HCT116 (cell line): ENCODE measurements around the gene RGMB. TPM values are rescaled to one million over a fixed set of nuclear protein-coding genes. Genes with fewer than 3 reads are reported as not detected.

Source experiments
- ATAC-seq: fragments of 200-7000 bp; cut with Tn5 transposase; 2 replicates; pipeline ENCODE4 v1.9.1; 2020; ENCODE audit warnings: mild to moderate bottlenecking, moderate library complexity
- BruUV-seq: library from RNA; stranded (reverse); fragments of 400-500 nt; replicated peaks from 2 replicates; lab custom pipeline; 2021; lab: Mats Ljungman, UMichigan
- CTCF ChIA-PET: fragments of 300-600 bp; sonication (Branson Sonifier 250); formaldehyde crosslinking; loops from one replicate; lab custom pipeline; 2021; ENCODE audit warnings: antibody characterized with exemption; lab: Charles Lee
- POLR2A ChIA-PET: fragments of 300-600, 350-600 bp; sonication (Branson Sonifier 250); formaldehyde crosslinking; loops from one replicate; lab custom pipeline; 2021; ENCODE audit warnings: antibody characterized with exemption; lab: Charles Lee
- RAD21 ChIA-PET, 2 experiments: fragments of 300-600 bp; sonication (Branson Sonifier 250); formaldehyde crosslinking; loops; one replicate each; lab custom pipeline; 2023; ENCODE audit warnings: low total read pairs in 2 of 2; ENCODE audit not compliant: uncharacterized antibody in 2 of 2, unreplicated experiment in 2 of 2, low non-redundant PET in 1 of 2; lab: Charles Lee
- DNase-seq: peaks from one replicate; pipeline ENCODE4 v3.0.0-alpha.2; 2010; ENCODE audit warnings: low read depth, low spot score
- H2AFZ ChIP-seq: fragments of 200-600 bp; shearing (Covaris generic), sonication (generic); 2 replicates; pipeline ENCODE4 v1.6.1; 2017; ENCODE audit warnings: low read depth, mixed run types, mixed read lengths, antibody characterized with exemption, low read length; ENCODE audit not compliant: poor library complexity, severe bottlenecking
- H3K27ac ChIP-seq: 2 replicates; pipeline ENCODE4 v1.5.1; 2012; ENCODE audit warnings: low read depth, low read length
- H3K27me3 ChIP-seq: fragments of 200-600 bp; sonication (generic); 2 replicates; pipeline ENCODE4 v1.6.1; 2016; ENCODE audit warnings: mixed run types, low read length, mixed read lengths; ENCODE audit not compliant: insufficient read depth
- H3K36me3 ChIP-seq, 2 experiments: fragments of 200-500 bp in 1 of 2; fragments of 200-600 bp in 1 of 2; sonication (Bioruptor generic) in 1 of 2; sonication (generic) in 1 of 2; 2 replicates each; pipeline versions ENCODE4 v1.5.1 to v1.6.1; 2014 to 2016; ENCODE audit warnings: low read length in 2 of 2, inconsistent platforms in 1 of 2, mixed read lengths in 1 of 2, mixed run types in 1 of 2; ENCODE audit not compliant: insufficient read depth in 2 of 2, control insufficient read depth in 1 of 2
- H3K4me1 ChIP-seq, 2 experiments: fragments of 200-600 bp in 1 of 2; sonication (generic) in 1 of 2; 2 replicates each; pipeline versions ENCODE4 v1.5.1 to v1.6.1; 2012 to 2017; ENCODE audit warnings: low read length in 2 of 2, inconsistent platforms in 1 of 2, mild to moderate bottlenecking in 1 of 2, mixed read lengths in 1 of 2, mixed run types in 1 of 2, moderate library complexity in 1 of 2; ENCODE audit not compliant: insufficient read depth in 2 of 2, control insufficient read depth in 1 of 2
- H3K4me2 ChIP-seq: fragments of 200-600 bp; sonication (generic); 2 replicates; pipeline ENCODE4 v1.6.1; 2017; ENCODE audit warnings: mixed run types, low read length, mixed read lengths
- H3K4me3 ChIP-seq, 2 experiments: fragments of 200-600 bp in 1 of 2; sonication (generic) in 1 of 2; replicated peaks in 1 of 2; 2 replicates each; pipeline ENCODE4 v1.5.1; 2011 to 2016; ENCODE audit warnings: low read length in 2 of 2, control low read depth in 1 of 2, low read depth in 1 of 2, mild to moderate bottlenecking in 1 of 2, mixed read lengths in 1 of 2, mixed run types in 1 of 2
- H3K79me2 ChIP-seq: fragments of 200-600 bp; sonication (generic); 2 replicates; pipeline ENCODE4 v1.6.1; 2017; ENCODE audit warnings: mild to moderate bottlenecking, mixed run types, low read length, moderate library complexity, mixed read lengths; ENCODE audit not compliant: insufficient read depth
- H3K9ac ChIP-seq: fragments of 200-600 bp; sonication (generic); 2 replicates; pipeline ENCODE4 v1.6.1; 2016; ENCODE audit warnings: low read length, mixed read lengths
- H3K9me2 ChIP-seq: fragments of 200-600 bp; sonication (generic), shearing (Covaris generic); 2 replicates; pipeline ENCODE4 v1.6.1; 2017; ENCODE audit warnings: mixed run types, mild to moderate bottlenecking, moderate library complexity; ENCODE audit not compliant: insufficient read depth
- H3K9me3 ChIP-seq, 2 experiments: fragments of 200-500 bp in 1 of 2; fragments of 200-600 bp in 1 of 2; sonication (Bioruptor generic) in 1 of 2; sonication (generic) in 1 of 2; 2 replicates each; pipeline ENCODE4 v1.6.1; 2014 to 2017; ENCODE audit warnings: low read length in 2 of 2, mixed read lengths in 2 of 2, inconsistent platforms in 1 of 2, low read depth in 1 of 2, mild to moderate bottlenecking in 1 of 2, mixed run types in 1 of 2, moderate library complexity in 1 of 2; ENCODE audit not compliant: control insufficient read depth in 1 of 2, insufficient read depth in 1 of 2
- H4K20me1 ChIP-seq: fragments of 200-600 bp; sonication (generic), shearing (Covaris generic); 2 replicates; pipeline ENCODE4 v1.6.1; 2017; ENCODE audit warnings: mixed run types, mild to moderate bottlenecking, moderate library complexity; ENCODE audit not compliant: insufficient read depth
- CEBPB ChIP-seq: IDR thresholded peaks from 2 replicates; pipeline ENCODE4 v1.6.1; 2012; ENCODE audit warnings: low read depth
- EGR1 ChIP-seq: IDR thresholded peaks from 2 replicates; pipeline ENCODE4 v1.6.1; 2012; ENCODE audit warnings: low read depth
- ELF1 ChIP-seq: IDR thresholded peaks from 2 replicates; pipeline ENCODE4 v1.6.1; 2012; ENCODE audit warnings: low read depth, borderline replicate concordance
- EZH2 ChIP-seq: fragments of 200-600 bp; sonication (generic); IDR thresholded peaks from 2 replicates; pipeline ENCODE4 v1.6.1; 2017; ENCODE audit warnings: antibody characterized with exemption, mixed run types
- EZH2phosphoT487 ChIP-seq: fragments of 200-600 bp; IDR thresholded peaks from 2 replicates; pipeline ENCODE4 v1.6.1; 2018; ENCODE audit warnings: antibody characterized with exemption, borderline replicate concordance
- FOSL1 ChIP-seq: IDR thresholded peaks from 2 replicates; pipeline ENCODE4 v1.6.1; 2012; ENCODE audit warnings: low read depth
- POLR2A ChIP-seq: IDR thresholded peaks from 2 replicates; pipeline ENCODE4 v1.7.0; 2011; ENCODE audit warnings: borderline replicate concordance; ENCODE audit not compliant: insufficient read depth, insufficient read length; ENCODE audit errors: extremely low read depth
- POLR2AphosphoS5 ChIP-seq: IDR thresholded peaks from 2 replicates; pipeline ENCODE4 v1.6.1; 2011; ENCODE audit warnings: mild to moderate bottlenecking, low read depth, low read length, moderate library complexity
- RAD21 ChIP-seq: IDR thresholded peaks from 2 replicates; pipeline ENCODE4 v1.6.1; 2012; ENCODE audit warnings: low read depth, mild to moderate bottlenecking
- SIN3A ChIP-seq: IDR thresholded peaks from 2 replicates; pipeline ENCODE4 v1.6.1; 2012; ENCODE audit warnings: low read depth
- SP1 ChIP-seq: IDR thresholded peaks from 2 replicates; pipeline ENCODE4 v1.6.1; 2012; ENCODE audit warnings: low read depth
- SRF ChIP-seq: IDR thresholded peaks from 2 replicates; pipeline ENCODE4 v1.6.1; 2012; ENCODE audit warnings: low read depth
- YY1 ChIP-seq: IDR thresholded peaks from 2 replicates; pipeline ENCODE4 v1.6.1; 2011; ENCODE audit warnings: low read length, low read depth, moderate library complexity, mild to moderate bottlenecking; ENCODE audit not compliant: insufficient replicate concordance; ENCODE audit errors: extremely low read depth
- ZFX ChIP-seq: fragments of 450-650 bp; IDR thresholded peaks from 2 replicates; pipeline ENCODE4 v1.6.1; 2017
- ZNF274 ChIP-seq: fragments of 200-500 bp; sonication (Bioruptor generic); IDR thresholded peaks from 2 replicates; pipeline ENCODE4 v1.6.1; 2014; ENCODE audit warnings: mild to moderate bottlenecking, low read depth, low read length, inconsistent platforms
- intact Hi-C: fragments of 100-400 bp; cut with micrococcal nuclease; formaldehyde crosslinking; loops from 2 replicates; pipeline ENCODE4 v1.10.0; 2022
- total RNA-seq: library from RNA; stranded (reverse); gene quantifications from one replicate; pipeline ENCODE4 v1.2.1, GENCODE V29; 2021; ENCODE audit not compliant: unreplicated experiment
- TF ChIP-seq, protein P1 (sequence below): IDR thresholded peaks from 2 replicates; pipeline ENCODE4 v1.6.1; 2012; ENCODE audit warnings: low read depth
- TF ChIP-seq, protein P2 (sequence below): IDR thresholded peaks from 2 replicates; pipeline ENCODE4 v1.6.1; 2012
- TF ChIP-seq, protein P3 (sequence below): IDR thresholded peaks from 2 replicates; pipeline ENCODE4 v1.6.1; 2012
- TF ChIP-seq, protein P4 (sequence below): IDR thresholded peaks from 2 replicates; pipeline ENCODE4 v1.6.1; 2011; ENCODE audit warnings: mild to moderate bottlenecking, low read length, moderate library complexity; ENCODE audit not compliant: insufficient replicate concordance; ENCODE audit errors: extremely low read depth
- TF ChIP-seq, protein P5 (sequence below), 3 experiments: fragments of 200-600 bp in 1 of 3; sonication (generic) in 1 of 3; IDR thresholded peaks in 2 of 3; conservative IDR thresholded peaks in 1 of 3; 2 replicates each; pipeline ENCODE4 v1.5.1; 2012 to 2017; ENCODE audit warnings: low read depth in 2 of 3, low read length in 2 of 3, antibody characterized with exemption in 1 of 3, borderline replicate concordance in 1 of 3, control low read depth in 1 of 3, mild to moderate bottlenecking in 1 of 3, mixed read lengths in 1 of 3, mixed run types in 1 of 3, moderate library complexity in 1 of 3; ENCODE audit not compliant: insufficient read depth in 1 of 3

RGMB gene
- total RNA-seq, 1 experiment from 2014 or later, result 18.3 TPM

DNA sequence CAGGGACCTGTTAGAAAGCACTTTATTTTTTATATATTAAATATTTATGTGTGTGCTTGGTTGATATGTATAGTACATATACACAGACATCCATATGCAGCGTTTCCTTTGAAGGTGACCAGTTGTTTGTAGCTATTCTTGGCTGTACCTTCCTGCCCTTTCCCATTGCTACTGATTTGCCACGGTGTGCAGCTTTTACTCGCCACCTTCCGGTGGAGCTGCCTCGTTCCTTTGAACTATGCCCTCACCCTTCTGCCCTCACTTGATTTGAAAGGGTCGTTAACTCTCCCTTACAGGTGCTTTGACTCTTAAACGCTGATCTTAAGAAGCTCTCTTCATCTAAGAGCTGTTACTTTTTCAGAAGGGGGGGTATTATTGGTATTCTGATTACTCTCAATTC lies 20.5 kb downstream of the RGMB start:
- ATAC-seq, result no peak
- ChIA-PET CTCF (no interaction called here), POLR2A (no interaction called here), RAD21 (no interaction called here)
- intact Hi-C loops, result loop anchor here (10.0 kb wide), 1 partner anchor 1499 kb away; no protein-coding TSS in a partner anchor
- H2AFZ ChIP-seq, result no peak overlapping the region
- TF ChIP-seq YY1 (no peak), ELF1 (no peak), ZFX (no peak), RAD21 (no peak), FOSL1 (no peak), POLR2A (no peak), ZNF274 (no peak), SP1 (no peak), EZH2phosphoT487 (no peak), SIN3A (no peak), EZH2 (no peak), EGR1 (no peak), CEBPB (no peak), POLR2AphosphoS5 (no peak), SRF (no peak)
- TF ChIP-seq, protein P1, sequence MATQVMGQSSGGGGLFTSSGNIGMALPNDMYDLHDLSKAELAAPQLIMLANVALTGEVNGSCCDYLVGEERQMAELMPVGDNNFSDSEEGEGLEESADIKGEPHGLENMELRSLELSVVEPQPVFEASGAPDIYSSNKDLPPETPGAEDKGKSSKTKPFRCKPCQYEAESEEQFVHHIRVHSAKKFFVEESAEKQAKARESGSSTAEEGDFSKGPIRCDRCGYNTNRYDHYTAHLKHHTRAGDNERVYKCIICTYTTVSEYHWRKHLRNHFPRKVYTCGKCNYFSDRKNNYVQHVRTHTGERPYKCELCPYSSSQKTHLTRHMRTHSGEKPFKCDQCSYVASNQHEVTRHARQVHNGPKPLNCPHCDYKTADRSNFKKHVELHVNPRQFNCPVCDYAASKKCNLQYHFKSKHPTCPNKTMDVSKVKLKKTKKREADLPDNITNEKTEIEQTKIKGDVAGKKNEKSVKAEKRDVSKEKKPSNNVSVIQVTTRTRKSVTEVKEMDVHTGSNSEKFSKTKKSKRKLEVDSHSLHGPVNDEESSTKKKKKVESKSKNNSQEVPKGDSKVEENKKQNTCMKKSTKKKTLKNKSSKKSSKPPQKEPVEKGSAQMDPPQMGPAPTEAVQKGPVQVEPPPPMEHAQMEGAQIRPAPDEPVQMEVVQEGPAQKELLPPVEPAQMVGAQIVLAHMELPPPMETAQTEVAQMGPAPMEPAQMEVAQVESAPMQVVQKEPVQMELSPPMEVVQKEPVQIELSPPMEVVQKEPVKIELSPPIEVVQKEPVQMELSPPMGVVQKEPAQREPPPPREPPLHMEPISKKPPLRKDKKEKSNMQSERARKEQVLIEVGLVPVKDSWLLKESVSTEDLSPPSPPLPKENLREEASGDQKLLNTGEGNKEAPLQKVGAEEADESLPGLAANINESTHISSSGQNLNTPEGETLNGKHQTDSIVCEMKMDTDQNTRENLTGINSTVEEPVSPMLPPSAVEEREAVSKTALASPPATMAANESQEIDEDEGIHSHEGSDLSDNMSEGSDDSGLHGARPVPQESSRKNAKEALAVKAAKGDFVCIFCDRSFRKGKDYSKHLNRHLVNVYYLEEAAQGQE, result no peak
- TF ChIP-seq, protein P2, sequence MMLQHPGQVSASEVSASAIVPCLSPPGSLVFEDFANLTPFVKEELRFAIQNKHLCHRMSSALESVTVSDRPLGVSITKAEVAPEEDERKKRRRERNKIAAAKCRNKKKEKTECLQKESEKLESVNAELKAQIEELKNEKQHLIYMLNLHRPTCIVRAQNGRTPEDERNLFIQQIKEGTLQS, result no peak
- TF ChIP-seq, protein P3, sequence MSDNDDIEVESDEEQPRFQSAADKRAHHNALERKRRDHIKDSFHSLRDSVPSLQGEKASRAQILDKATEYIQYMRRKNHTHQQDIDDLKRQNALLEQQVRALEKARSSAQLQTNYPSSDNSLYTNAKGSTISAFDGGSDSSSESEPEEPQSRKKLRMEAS, result no peak
- TF ChIP-seq, protein P4, sequence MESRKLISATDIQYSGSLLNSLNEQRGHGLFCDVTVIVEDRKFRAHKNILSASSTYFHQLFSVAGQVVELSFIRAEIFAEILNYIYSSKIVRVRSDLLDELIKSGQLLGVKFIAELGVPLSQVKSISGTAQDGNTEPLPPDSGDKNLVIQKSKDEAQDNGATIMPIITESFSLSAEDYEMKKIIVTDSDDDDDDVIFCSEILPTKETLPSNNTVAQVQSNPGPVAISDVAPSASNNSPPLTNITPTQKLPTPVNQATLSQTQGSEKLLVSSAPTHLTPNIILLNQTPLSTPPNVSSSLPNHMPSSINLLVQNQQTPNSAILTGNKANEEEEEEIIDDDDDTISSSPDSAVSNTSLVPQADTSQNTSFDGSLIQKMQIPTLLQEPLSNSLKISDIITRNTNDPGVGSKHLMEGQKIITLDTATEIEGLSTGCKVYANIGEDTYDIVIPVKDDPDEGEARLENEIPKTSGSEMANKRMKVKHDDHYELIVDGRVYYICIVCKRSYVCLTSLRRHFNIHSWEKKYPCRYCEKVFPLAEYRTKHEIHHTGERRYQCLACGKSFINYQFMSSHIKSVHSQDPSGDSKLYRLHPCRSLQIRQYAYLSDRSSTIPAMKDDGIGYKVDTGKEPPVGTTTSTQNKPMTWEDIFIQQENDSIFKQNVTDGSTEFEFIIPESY, result no peak
- TF ChIP-seq, protein P5, sequence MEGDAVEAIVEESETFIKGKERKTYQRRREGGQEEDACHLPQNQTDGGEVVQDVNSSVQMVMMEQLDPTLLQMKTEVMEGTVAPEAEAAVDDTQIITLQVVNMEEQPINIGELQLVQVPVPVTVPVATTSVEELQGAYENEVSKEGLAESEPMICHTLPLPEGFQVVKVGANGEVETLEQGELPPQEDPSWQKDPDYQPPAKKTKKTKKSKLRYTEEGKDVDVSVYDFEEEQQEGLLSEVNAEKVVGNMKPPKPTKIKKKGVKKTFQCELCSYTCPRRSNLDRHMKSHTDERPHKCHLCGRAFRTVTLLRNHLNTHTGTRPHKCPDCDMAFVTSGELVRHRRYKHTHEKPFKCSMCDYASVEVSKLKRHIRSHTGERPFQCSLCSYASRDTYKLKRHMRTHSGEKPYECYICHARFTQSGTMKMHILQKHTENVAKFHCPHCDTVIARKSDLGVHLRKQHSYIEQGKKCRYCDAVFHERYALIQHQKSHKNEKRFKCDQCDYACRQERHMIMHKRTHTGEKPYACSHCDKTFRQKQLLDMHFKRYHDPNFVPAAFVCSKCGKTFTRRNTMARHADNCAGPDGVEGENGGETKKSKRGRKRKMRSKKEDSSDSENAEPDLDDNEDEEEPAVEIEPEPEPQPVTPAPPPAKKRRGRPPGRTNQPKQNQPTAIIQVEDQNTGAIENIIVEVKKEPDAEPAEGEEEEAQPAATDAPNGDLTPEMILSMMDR (IDR thresholded peaks at IDR 0.05 in 2 of 3, conservative IDR thresholded peaks at IDR 0.05 in 1 of 3; ENCODE audit: borderline replicate concordance in 1 of 3, insufficient read depth in 1 of 3, low read depth in 2 of 3, low read length in 2 of 3), result no peak
- no peaks in the 10 kb centered on the region for H3K4me1 ChIP-seq
- no peak overlapping the region for H3K27ac ChIP-seq
- no peaks in the 10 kb centered on the region for H3K36me3 ChIP-seq
- H4K20me1 ChIP-seq, result no peaks in the 10 kb centered on the region
- H3K9me2 ChIP-seq, result no peaks in the 10 kb centered on the region
- BruUV-seq, result no TSS peak
- no peak overlapping the region for H3K9ac ChIP-seq
- no peak overlapping the region for H3K4me3 ChIP-seq
- no peaks in the 10 kb centered on the region for H3K27me3 ChIP-seq
- H3K79me2 ChIP-seq, result peaks cover 38% of the 10 kb centered on the region
- no peaks in the 10 kb centered on the region for H3K9me3 ChIP-seq
- no peak for DNase-seq
- H3K4me2 ChIP-seq, result no peak overlapping the region
